AG09319 (cell line): Measurements from ENCODE around the gene GUCA2A.
A peak's percentile ranks its signal among the peaks of the same experiment; 100 is the strongest.

Experiments
- DNase-seq: peaks from one replicate; pipeline ENCODE4 v3.0.0-alpha.2; 2010; ENCODE audit warnings: low read depth; ENCODE audit errors: extremely low read depth
- CTCF ChIP-seq: IDR thresholded peaks from 2 replicates; pipeline ENCODE4 v1.5.1; 2011; ENCODE audit warnings: low read depth, mild to moderate bottlenecking, inconsistent platforms, low read length, moderate library complexity

GUCA2A gene

GRCh38 chr1:42183957-42184268, 19.4 kb upstream of the GUCA2A start:
- DNase-seq: no peak
- no peak for TF ChIP-seq CTCF

- no peak for DNase-seq
Measured at GRCh38 chr1:42183210-42183956, 18.8 kb upstream of the GUCA2A start.

GRCh38 chr1:42181687-42182086, 17.1 kb upstream of the GUCA2A start:
- TF ChIP-seq CTCF: no peak
- DNase-seq: no peak

More at GRCh38 chr1:42183210-42183956, 18.8 kb upstream of the GUCA2A start:
- no peak for TF ChIP-seq CTCF

GRCh38 chr1:42179900-42180329, 15.4 kb upstream of the GUCA2A start:
- TF ChIP-seq CTCF: no peak
- DNase-seq: no peak

- no peak for DNase-seq
- no peak for TF ChIP-seq CTCF
Measured at GRCh38 chr1:42179275-42179674, 14.7 kb upstream of the GUCA2A start.

GRCh38 chr1:42178249-42178648, 13.7 kb upstream of the GUCA2A start:
- TF ChIP-seq CTCF: no peak
- DNase-seq: no peak

GRCh38 chr1:42177541-42177981, 13.0 kb upstream of the GUCA2A start:
- TF ChIP-seq CTCF: no peak
- DNase-seq: peak; percentile 70
